Keratinocyte (primary cell): ENCODE measurements around the gene SMAD3.

Experiments used
- CTCF ChIP-seq, 3 experiments: IDR thresholded peaks in 1 of 3; conservative IDR thresholded peaks in 1 of 3; optimal IDR thresholded peaks in 1 of 3; 2 replicates in 2 of 3; 3 replicates in 1 of 3; pipeline versions ENCODE3 to v1.5.1; 2011; ENCODE audit warnings: low read length in 3 of 3, mild to moderate bottlenecking in 3 of 3, moderate library complexity in 2 of 3, control low read depth in 1 of 3, inconsistent platforms in 1 of 3; ENCODE audit not compliant: insufficient read depth in 2 of 3; ENCODE audit errors: extremely low read depth in 1 of 3
- EZH2 ChIP-seq: IDR thresholded peaks from one replicate; pipeline ENCODE4 v1.6.1; 2012; ENCODE audit warnings: inconsistent platforms, mild to moderate bottlenecking, low read length, moderate library complexity

GRCh38 chr15:67114846-67115585 is 49.6 kb downstream of the SMAD3 start:
- TF ChIP-seq EZH2 (no peak), CTCF (optimal IDR thresholded peaks at IDR 0.05 in 1 of 3, IDR thresholded peaks at IDR 0.05 in 1 of 3, conservative IDR thresholded peaks at IDR 0.05 in 1 of 3; ENCODE audit: extremely low read depth in 1 of 3, insufficient read depth in 2 of 3, low read length in 3 of 3) (no peak)
